SK-N-SH treated with all-trans-retinoic acid at 6 μM for 48 hours (cell line): Measurements from ENCODE around the gene SLC10A1.

Experiments used
- ATAC-seq: fragments of 200-7000 bp; cut with Tn5 transposase; 3 replicates; pipeline ENCODE4 v1.9.1; 2020; ENCODE audit warnings: mild to moderate bottlenecking, moderate library complexity
- BACH2 ChIP-seq: fragments of 250-450 bp; sonication (Bioruptor Pico); IDR thresholded peaks from 2 replicates; pipeline ENCODE4 v1.9.0; 2021; ENCODE audit warnings: mild to moderate bottlenecking, borderline replicate concordance
- CREB5 ChIP-seq: fragments of 250-450 bp; sonication (Bioruptor Pico); IDR thresholded peaks from 2 replicates; pipeline ENCODE4 v1.5.1; 2020; ENCODE audit warnings: low read depth, mild to moderate bottlenecking, moderate library complexity
- CSDC2 ChIP-seq: fragments of 250-450 bp; sonication (Bioruptor Pico); IDR thresholded peaks from 2 replicates; pipeline ENCODE4 v1.5.0; 2020; ENCODE audit warnings: mild to moderate bottlenecking, moderate library complexity
- ESRRG ChIP-seq: fragments of 250-450 bp; sonication (Bioruptor Pico); IDR thresholded peaks from 2 replicates; pipeline ENCODE4 v1.6.1; 2021; ENCODE audit warnings: mild to moderate bottlenecking
- GLIS3 ChIP-seq: fragments of 250-450 bp; sonication (Bioruptor Pico); IDR thresholded peaks from 2 replicates; pipeline ENCODE4 v1.5.0; 2020; ENCODE audit warnings: mild to moderate bottlenecking, moderate library complexity
- ISL1 ChIP-seq: fragments of 250-450 bp; sonication (Bioruptor Pico); IDR thresholded peaks from 2 replicates; pipeline ENCODE4 v2.1.2; 2022; ENCODE audit warnings: mild to moderate bottlenecking, moderate library complexity
- OSR1 ChIP-seq: fragments of 250-450 bp; sonication (Bioruptor Pico); IDR thresholded peaks from 2 replicates; pipeline ENCODE4 v1.8.0; 2022; ENCODE audit warnings: moderate library complexity, mild to moderate bottlenecking, inconsistent platforms
- PATZ1 ChIP-seq: fragments of 250-450 bp; sonication (Bioruptor Pico); IDR thresholded peaks from 2 replicates; pipeline ENCODE4 v1.8.0; 2020; ENCODE audit warnings: mild to moderate bottlenecking, moderate library complexity, borderline replicate concordance
- PPARA ChIP-seq: fragments of 250-450 bp; sonication (Bioruptor Pico); IDR thresholded peaks from 2 replicates; pipeline ENCODE4 v1.5.0; 2020; ENCODE audit warnings: mild to moderate bottlenecking, borderline replicate concordance
- RARB ChIP-seq: fragments of 250-450 bp; sonication (Bioruptor Pico); IDR thresholded peaks from 2 replicates; pipeline ENCODE4 v1.8.0; 2021; ENCODE audit warnings: mild to moderate bottlenecking, moderate library complexity
- SNAI2 ChIP-seq: fragments of 250-450 bp; sonication (Bioruptor Pico); IDR thresholded peaks from 2 replicates; pipeline ENCODE4 v1.5.0; 2020; ENCODE audit warnings: mild to moderate bottlenecking, moderate library complexity
- TCF4 ChIP-seq: fragments of 250-450 bp; sonication (Bioruptor Pico); IDR thresholded peaks from 2 replicates; pipeline ENCODE4 v1.8.0; 2021; ENCODE audit warnings: mild to moderate bottlenecking, moderate library complexity, borderline replicate concordance
- TOX ChIP-seq: fragments of 250-450 bp; sonication (Bioruptor Pico); IDR thresholded peaks from 2 replicates; pipeline ENCODE4 v1.8.0; 2021; ENCODE audit warnings: mild to moderate bottlenecking, moderate library complexity, borderline replicate concordance
- ZC3H10 ChIP-seq: fragments of 250-450 bp; sonication (Bioruptor Pico); IDR thresholded peaks from 2 replicates; pipeline ENCODE4 v1.5.1; 2021; ENCODE audit warnings: mild to moderate bottlenecking, moderate library complexity
- ZFP3 ChIP-seq: fragments of 250-450 bp; sonication (Bioruptor Pico); IDR thresholded peaks from 2 replicates; pipeline ENCODE4 v1.5.0; 2020; ENCODE audit warnings: mild to moderate bottlenecking, moderate library complexity
- ZFP30 ChIP-seq: fragments of 450-650 bp; formaldehyde crosslinking; IDR thresholded peaks from 2 replicates; pipeline ENCODE4 v1.5.0; 2022; ENCODE audit warnings: mild to moderate bottlenecking, moderate library complexity
- ZNF565 ChIP-seq: fragments of 450-650 bp; formaldehyde crosslinking; conservative IDR thresholded peaks from 2 replicates; pipeline ENCODE4 v1.5.0; 2020; ENCODE audit warnings: low read depth, mild to moderate bottlenecking, moderate library complexity
- ZNF70 ChIP-seq: fragments of 450-650 bp; formaldehyde crosslinking; IDR thresholded peaks from 2 replicates; pipeline ENCODE4 v1.5.0; 2020; ENCODE audit warnings: mild to moderate bottlenecking, moderate library complexity
- ZNF8 ChIP-seq: fragments of 450-650 bp; formaldehyde crosslinking; IDR thresholded peaks from 2 replicates; pipeline ENCODE4 v1.5.0; 2020; ENCODE audit warnings: mild to moderate bottlenecking, moderate library complexity
- TF ChIP-seq, protein P1 (sequence below): fragments of 250-450 bp; sonication (Bioruptor Pico); IDR thresholded peaks from 2 replicates; pipeline ENCODE4 v1.5.1; 2021; ENCODE audit warnings: mild to moderate bottlenecking, moderate library complexity
- TF ChIP-seq, protein P2 (sequence below): fragments of 250-450 bp; sonication (Bioruptor Pico); IDR thresholded peaks from 2 replicates; pipeline ENCODE4 v1.8.0; 2021; ENCODE audit warnings: low read depth, mild to moderate bottlenecking, moderate library complexity, borderline replicate concordance

Gene SLC10A1

DNA sequence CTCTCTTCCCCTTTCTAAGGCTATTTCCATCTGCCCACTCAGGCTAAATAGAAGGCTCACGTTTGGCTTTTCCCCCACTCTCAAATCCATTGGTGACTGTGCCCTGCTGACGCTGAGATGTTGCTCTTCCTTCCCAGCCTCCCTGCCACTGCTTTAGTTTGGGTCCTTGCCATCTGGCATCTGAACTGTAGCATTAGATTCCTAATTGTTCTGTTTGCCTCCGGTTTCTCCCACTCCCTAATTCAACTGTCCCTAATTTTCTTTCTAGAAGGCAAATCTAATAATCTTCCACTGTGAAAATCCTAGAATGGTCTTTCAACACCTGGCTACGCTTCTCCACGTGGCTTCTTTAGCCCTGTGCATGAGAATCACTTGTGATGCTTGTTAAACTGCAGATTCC is 44.6 kb upstream of the SLC10A1 start:
- no peak for ATAC-seq
- TF ChIP-seq GLIS3 (CRISPR knock-in tag) (no peak), BACH2 (no peak), ZNF8 (CRISPR knock-in tag) (no peak), SNAI2 (no peak), ZC3H10 (CRISPR knock-in tag) (no peak), TCF4 (CRISPR knock-in tag) (no peak), TOX (CRISPR knock-in tag) (no peak), ISL1 (no peak), ZNF70 (CRISPR knock-in tag) (no peak)
- TF ChIP-seq, protein P1, sequence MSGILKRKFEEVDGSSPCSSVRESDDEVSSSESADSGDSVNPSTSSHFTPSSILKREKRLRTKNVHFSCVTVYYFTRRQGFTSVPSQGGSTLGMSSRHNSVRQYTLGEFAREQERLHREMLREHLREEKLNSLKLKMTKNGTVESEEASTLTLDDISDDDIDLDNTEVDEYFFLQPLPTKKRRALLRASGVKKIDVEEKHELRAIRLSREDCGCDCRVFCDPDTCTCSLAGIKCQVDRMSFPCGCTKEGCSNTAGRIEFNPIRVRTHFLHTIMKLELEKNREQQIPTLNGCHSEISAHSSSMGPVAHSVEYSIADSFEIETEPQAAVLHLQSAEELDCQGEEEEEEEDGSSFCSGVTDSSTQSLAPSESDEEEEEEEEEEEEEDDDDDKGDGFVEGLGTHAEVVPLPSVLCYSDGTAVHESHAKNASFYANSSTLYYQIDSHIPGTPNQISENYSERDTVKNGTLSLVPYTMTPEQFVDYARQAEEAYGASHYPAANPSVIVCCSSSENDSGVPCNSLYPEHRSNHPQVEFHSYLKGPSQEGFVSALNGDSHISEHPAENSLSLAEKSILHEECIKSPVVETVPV: no peak
- TF ChIP-seq, all 23 proteins: peak for 0

DNA sequence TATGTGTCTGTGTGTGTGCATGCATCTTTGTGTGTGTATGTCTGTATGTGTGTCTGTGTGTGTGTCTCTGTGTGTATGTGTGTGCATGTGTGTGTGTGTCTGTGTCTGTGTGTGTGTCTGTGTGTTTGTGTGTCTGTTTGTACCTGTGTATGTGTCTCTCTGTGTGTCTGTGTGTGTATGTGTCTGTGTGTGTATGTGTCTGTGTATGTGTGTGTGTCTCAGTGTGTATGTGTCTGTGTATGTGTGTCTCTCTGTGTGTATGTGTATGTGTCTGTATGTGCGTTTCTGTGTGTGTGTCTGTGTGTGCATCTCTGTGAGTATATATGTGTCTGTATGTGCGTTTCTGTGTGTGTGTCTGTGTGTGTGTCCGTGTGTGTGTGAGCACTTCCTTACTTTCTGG is 42.6 kb upstream of the SLC10A1 start:
- no peak for TF ChIP-seq TOX (CRISPR knock-in tag)
- TF ChIP-seq PPARA (CRISPR knock-in tag): no peak
- TF ChIP-seq ZC3H10 (CRISPR knock-in tag): no peak
- TF ChIP-seq, protein P2, sequence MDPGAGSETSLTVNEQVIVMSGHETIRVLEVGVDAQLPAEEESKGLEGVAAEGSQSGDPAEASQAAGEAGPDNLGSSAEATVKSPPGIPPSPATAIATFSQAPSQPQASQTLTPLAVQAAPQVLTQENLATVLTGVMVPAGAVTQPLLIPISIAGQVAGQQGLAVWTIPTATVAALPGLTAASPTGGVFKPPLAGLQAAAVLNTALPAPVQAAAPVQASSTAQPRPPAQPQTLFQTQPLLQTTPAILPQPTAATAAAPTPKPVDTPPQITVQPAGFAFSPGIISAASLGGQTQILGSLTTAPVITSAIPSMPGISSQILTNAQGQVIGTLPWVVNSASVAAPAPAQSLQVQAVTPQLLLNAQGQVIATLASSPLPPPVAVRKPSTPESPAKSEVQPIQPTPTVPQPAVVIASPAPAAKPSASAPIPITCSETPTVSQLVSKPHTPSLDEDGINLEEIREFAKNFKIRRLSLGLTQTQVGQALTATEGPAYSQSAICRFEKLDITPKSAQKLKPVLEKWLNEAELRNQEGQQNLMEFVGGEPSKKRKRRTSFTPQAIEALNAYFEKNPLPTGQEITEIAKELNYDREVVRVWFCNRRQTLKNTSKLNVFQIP (CRISPR knock-in tag): no peak
- TF ChIP-seq ZFP3 (CRISPR knock-in tag): no peak
- no peak for TF ChIP-seq GLIS3 (CRISPR knock-in tag)
- TF ChIP-seq OSR1 (CRISPR knock-in tag): no peak
- no peak for TF ChIP-seq ZFP30 (CRISPR knock-in tag)
- TF ChIP-seq ZNF565: no peak
- TF ChIP-seq, protein P1: no peak
- no peak for TF ChIP-seq TCF4 (CRISPR knock-in tag)
- no peak for TF ChIP-seq BACH2
- no peak for TF ChIP-seq SNAI2

DNA sequence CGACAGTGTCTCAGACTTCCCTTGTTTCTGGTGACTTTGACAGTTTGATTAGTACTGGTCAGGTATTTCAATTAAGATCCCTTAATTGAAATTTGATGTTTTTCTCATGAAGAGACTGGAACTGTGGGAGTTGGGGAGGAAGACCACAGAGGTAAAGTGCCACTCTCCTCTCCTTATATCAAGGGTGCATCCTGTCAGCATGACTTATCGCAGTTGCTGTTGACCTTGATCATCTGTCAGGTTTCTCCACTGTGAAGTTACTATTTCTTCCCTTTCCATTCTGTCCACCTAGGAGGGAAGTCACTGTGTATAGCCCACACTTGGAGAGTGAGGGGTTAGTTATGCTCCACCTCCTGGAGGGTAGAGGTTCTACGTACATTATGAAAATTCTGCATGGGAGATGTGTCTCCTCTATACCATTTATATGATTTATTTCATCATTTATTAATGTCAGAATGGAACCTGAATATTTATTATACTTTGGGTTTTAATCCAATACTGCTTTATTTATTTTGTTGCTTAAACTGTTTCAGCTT is 41.9 kb upstream of the SLC10A1 start:
- no peak for ATAC-seq
- TF ChIP-seq ESRRG (no peak), ZC3H10 (CRISPR knock-in tag) (no peak), ISL1 (no peak), ZNF8 (CRISPR knock-in tag) (no peak), TCF4 (CRISPR knock-in tag) (no peak), CREB5 (CRISPR knock-in tag) (no peak), CSDC2 (CRISPR knock-in tag) (no peak), OSR1 (CRISPR knock-in tag) (no peak), ZFP3 (CRISPR knock-in tag) (no peak), RARB (CRISPR knock-in tag) (no peak), BACH2 (no peak), SNAI2 (no peak), PATZ1 (CRISPR knock-in tag) (no peak), TOX (CRISPR knock-in tag) (no peak), PPARA (CRISPR knock-in tag) (no peak), GLIS3 (CRISPR knock-in tag) (no peak)
- TF ChIP-seq, protein P2 (CRISPR knock-in tag): no peak
- TF ChIP-seq, all 23 proteins: peak for 0

More for the DNA sequence above, 42.6 kb upstream of the SLC10A1 start:
- no peak for ATAC-seq
